IPS-18c (cell line): ENCODE measurements around the gene SCRN2.
A peak's percentile ranks its signal among the peaks of the same experiment; 100 is the strongest.

ENCODE experiments used
- H3K4me3 ChIP-seq: 2 replicates; pipeline ENCODE4 v1.7.0; 2013; ENCODE audit warnings: low read depth, mild to moderate bottlenecking, low read length, moderate library complexity; ENCODE audit not compliant: insufficient read depth
- H3K9me3 ChIP-seq: one replicate; pipeline ENCODE4 v1.6.1; 2013; ENCODE audit warnings: mild to moderate bottlenecking, low read length, moderate library complexity; ENCODE audit not compliant: control insufficient read depth, insufficient read depth

The SCRN2 gene

GRCh38 chr17:47852113-47852949 is 11.3 kb upstream of the SCRN2 start:
- no peaks in the 10 kb centered on the region for H3K9me3 ChIP-seq
- peak overlapping the region; percentile 71 for H3K4me3 ChIP-seq

GRCh38 chr17:47851764-47852112 is 10.7 kb upstream of the SCRN2 start:
- peak overlapping the region; percentile 71 for H3K4me3 ChIP-seq

GRCh38 chr17:47850692-47851573 is 9.9 kb upstream of the SCRN2 start, which contains the start of gene SP6:
TSS of gene SP6 (minus strand) at chr17:47851163. CDS start at chr17:47848429, 2,734 bp downstream.
- H3K4me3 ChIP-seq = peak within 1 kb of the TSS; percentile 71
- H3K9me3 ChIP-seq = no peaks in the 10 kb centered on the region

More at GRCh38 chr17:47851764-47852112, 10.7 kb upstream of the SCRN2 start:
- no peaks in the 10 kb centered on the region for H3K9me3 ChIP-seq

GRCh38 chr17:47850373-47850691 is 9.3 kb upstream of the SCRN2 start:
- Histone ChIP-seq H3K9me3 (no peaks in the 10 kb centered on the region), H3K4me3 (peak overlapping the region; percentile 71)

GRCh38 chr17:47848198-47848513 is 7.1 kb upstream of the SCRN2 start:
- Histone ChIP-seq H3K9me3 (no peaks in the 10 kb centered on the region), H3K4me3 (peak overlapping the region; percentile 38)

GRCh38 chr17:47847341-47848197 is 6.5 kb upstream of the SCRN2 start:
- no peaks in the 10 kb centered on the region for H3K9me3 ChIP-seq
- peak overlapping the region; percentile 52 for H3K4me3 ChIP-seq

- Histone ChIP-seq H3K9me3 (no peaks in the 10 kb centered on the region), H3K4me3 (peak overlapping the region; percentile 52; the same call in 1 of the 2 replicates)
Measured at GRCh38 chr17:47846716-47847340, 5.8 kb upstream of the SCRN2 start.

GRCh38 chr17:47845716-47846075 is 4.6 kb upstream of the SCRN2 start:
- no peaks in the 10 kb centered on the region for H3K9me3 ChIP-seq
- H3K4me3 ChIP-seq = no peak overlapping the region; the same call in 1 of the 2 replicates

GRCh38 chr17:47844814-47845715 is 4.0 kb upstream of the SCRN2 start:
- no peak overlapping the region for H3K4me3 ChIP-seq
- no peaks in the 10 kb centered on the region for H3K9me3 ChIP-seq

GRCh38 chr17:47844227-47844626 is 3.2 kb upstream of the SCRN2 start:
- Histone ChIP-seq H3K9me3 (no peaks in the 10 kb centered on the region), H3K4me3 (no peak overlapping the region)

- H3K9me3 ChIP-seq = no peaks in the 10 kb centered on the region
- no peak overlapping the region for H3K4me3 ChIP-seq
Measured at GRCh38 chr17:47843391-47843730, 2.3 kb upstream of the SCRN2 start.

- H3K4me3 ChIP-seq = no peak overlapping the region
- H3K9me3 ChIP-seq = no peaks in the 10 kb centered on the region
Measured at GRCh38 chr17:47841488-47842291, 617 bp upstream of the SCRN2 start.

GRCh38 chr17:47840001-47840741 is 902 bp downstream of the SCRN2 start:
- no peaks in the 10 kb centered on the region for H3K9me3 ChIP-seq
- peak overlapping the region; percentile 89 for H3K4me3 ChIP-seq

GRCh38 chr17:47839071-47839470 is 2.0 kb downstream of the SCRN2 start:
- Histone ChIP-seq H3K4me3 (no peak overlapping the region), H3K9me3 (no peaks in the 10 kb centered on the region)

- Histone ChIP-seq H3K4me3 (no peak overlapping the region), H3K9me3 (no peaks in the 10 kb centered on the region)
Measured at GRCh38 chr17:47838636-47839035, 2.4 kb downstream of the SCRN2 start.
